GM12801 (cell line): ENCODE results near the gene TRNP1.

Experiments
- TF ChIP-seq, protein P1 (sequence below): IDR thresholded peaks from one replicate; pipeline ENCODE4 v1.5.1; 2011; ENCODE audit warnings: control low read depth; ENCODE audit not compliant: insufficient read length; ENCODE audit errors: extremely low read depth

Gene TRNP1

GRCh38 chr1:27000817-27001460 lies 7.4 kb downstream of the TRNP1 start:
- TF ChIP-seq, protein P1, sequence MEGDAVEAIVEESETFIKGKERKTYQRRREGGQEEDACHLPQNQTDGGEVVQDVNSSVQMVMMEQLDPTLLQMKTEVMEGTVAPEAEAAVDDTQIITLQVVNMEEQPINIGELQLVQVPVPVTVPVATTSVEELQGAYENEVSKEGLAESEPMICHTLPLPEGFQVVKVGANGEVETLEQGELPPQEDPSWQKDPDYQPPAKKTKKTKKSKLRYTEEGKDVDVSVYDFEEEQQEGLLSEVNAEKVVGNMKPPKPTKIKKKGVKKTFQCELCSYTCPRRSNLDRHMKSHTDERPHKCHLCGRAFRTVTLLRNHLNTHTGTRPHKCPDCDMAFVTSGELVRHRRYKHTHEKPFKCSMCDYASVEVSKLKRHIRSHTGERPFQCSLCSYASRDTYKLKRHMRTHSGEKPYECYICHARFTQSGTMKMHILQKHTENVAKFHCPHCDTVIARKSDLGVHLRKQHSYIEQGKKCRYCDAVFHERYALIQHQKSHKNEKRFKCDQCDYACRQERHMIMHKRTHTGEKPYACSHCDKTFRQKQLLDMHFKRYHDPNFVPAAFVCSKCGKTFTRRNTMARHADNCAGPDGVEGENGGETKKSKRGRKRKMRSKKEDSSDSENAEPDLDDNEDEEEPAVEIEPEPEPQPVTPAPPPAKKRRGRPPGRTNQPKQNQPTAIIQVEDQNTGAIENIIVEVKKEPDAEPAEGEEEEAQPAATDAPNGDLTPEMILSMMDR: no peak

- TF ChIP-seq, protein P1: no peak
These were observed 8.3 kb downstream of the TRNP1 start for GRCh38 chr1:27001570-27002360.

DNA sequence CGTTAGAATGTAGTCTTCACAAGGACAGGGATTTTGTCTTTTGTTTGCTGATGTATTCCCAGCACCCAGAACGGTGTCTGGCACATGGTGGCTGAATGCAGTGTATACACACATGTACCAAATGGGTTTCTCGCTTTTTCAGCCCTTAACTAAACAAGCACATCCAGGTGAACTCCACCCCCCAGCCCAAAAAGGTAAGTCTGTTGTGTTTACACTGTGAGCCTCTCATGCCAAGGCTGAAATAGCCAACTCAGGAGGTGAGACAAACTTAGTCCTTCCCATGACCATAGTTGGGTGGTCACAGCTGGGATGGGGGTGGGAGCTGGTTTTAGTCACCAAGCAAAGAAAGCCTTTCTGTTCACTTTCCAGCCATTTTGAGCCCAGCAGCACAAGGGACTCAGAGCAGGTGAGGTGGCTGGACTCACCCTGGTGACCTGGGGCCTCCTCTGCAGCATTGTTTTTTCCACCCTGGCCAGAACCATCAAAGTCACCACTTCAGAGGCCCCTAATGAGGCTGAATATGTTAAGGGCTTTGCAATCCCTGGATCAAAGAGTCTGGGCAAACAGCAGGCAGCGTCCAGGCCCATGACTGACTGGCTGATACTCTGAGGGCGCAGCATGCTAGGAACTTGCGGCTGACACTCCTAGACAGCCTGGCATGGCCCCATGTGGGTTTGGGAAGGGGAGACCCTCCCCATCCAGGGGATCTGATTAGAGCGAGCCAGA lies 10.4 kb downstream of the TRNP1 start:
- TF ChIP-seq, protein P1: no peak

DNA sequence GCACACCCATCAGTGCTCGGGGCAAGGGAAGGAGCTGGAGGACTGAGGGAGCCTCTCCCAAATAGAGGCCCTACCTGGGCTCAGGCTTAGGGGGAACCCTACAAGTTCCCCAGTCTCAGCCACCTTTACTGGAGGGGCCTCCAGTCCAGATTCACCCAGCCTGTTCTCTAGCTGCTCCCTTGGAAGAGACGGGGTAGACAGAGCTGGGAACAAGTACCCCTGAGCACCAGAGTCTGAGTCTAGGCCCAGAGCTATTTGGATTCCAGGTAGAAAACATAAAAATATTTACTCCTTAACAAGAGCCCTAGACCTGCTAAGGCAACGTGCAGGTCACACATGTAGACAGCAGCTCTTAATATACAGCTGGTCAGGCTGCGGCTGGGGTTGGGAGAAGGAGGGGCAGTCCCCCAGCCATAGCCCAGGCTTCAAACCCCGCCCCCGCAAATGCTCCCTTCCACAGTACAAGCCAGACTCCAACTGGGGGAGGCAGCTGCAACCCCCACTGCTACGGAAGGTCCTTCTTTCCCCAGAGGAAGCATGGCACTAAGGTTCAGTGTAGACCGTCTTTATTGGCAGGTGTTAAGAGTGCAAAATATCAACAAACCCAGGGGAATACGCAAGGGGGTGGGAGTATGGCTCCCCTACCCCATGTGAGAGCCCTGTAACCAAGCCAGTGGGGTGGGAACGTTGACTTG lies 11.1 kb downstream of the TRNP1 start:
- TF ChIP-seq, protein P1: no peak

- TF ChIP-seq, protein P1: no peak
These were observed 11.7 kb downstream of the TRNP1 start for GRCh38 chr1:27005166-27005530.

- TF ChIP-seq, protein P1: no peak
These were observed 12.4 kb downstream of the TRNP1 start for GRCh38 chr1:27005648-27006496.
